Choroid plexus epithelial cell (primary cell): Measurements from ENCODE around the gene HCAR3.

ENCODE experiments used
- DNase-seq: peaks from one replicate; pipeline ENCODE4 v3.0.0-alpha.2; 2010; ENCODE audit warnings: low read depth
- H3K4me3 ChIP-seq: 2 replicates; pipeline ENCODE4 v1.5.1; 2011; ENCODE audit warnings: low read depth, mild to moderate bottlenecking, control low read depth, low read length, moderate library complexity
- TF ChIP-seq, protein P1 (sequence below): conservative IDR thresholded peaks from 2 replicates; pipeline ENCODE4 v1.5.1; 2011; ENCODE audit warnings: low read depth, mild to moderate bottlenecking, control low read depth, inconsistent platforms, low read length, moderate library complexity

Gene HCAR3

GRCh38 chr12:122669397-122670070 lies 47.1 kb downstream of the HCAR3 start:
- H3K4me3 ChIP-seq, result no peak overlapping the region
- TF ChIP-seq, protein P1, sequence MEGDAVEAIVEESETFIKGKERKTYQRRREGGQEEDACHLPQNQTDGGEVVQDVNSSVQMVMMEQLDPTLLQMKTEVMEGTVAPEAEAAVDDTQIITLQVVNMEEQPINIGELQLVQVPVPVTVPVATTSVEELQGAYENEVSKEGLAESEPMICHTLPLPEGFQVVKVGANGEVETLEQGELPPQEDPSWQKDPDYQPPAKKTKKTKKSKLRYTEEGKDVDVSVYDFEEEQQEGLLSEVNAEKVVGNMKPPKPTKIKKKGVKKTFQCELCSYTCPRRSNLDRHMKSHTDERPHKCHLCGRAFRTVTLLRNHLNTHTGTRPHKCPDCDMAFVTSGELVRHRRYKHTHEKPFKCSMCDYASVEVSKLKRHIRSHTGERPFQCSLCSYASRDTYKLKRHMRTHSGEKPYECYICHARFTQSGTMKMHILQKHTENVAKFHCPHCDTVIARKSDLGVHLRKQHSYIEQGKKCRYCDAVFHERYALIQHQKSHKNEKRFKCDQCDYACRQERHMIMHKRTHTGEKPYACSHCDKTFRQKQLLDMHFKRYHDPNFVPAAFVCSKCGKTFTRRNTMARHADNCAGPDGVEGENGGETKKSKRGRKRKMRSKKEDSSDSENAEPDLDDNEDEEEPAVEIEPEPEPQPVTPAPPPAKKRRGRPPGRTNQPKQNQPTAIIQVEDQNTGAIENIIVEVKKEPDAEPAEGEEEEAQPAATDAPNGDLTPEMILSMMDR, result no peak
- peak; percentile 79 for DNase-seq

GRCh38 chr12:122668268-122668667 lies 48.3 kb downstream of the HCAR3 start:
- TF ChIP-seq, protein P1, result no peak
- no peak for DNase-seq
- no peak overlapping the region for H3K4me3 ChIP-seq

GRCh38 chr12:122665759-122666158 lies 50.9 kb downstream of the HCAR3 start:
- no peak for DNase-seq

GRCh38 chr12:122665349-122665748 lies 51.3 kb downstream of the HCAR3 start:
- DNase-seq, result no peak
- H3K4me3 ChIP-seq, result no peak overlapping the region
- TF ChIP-seq, protein P1, result no peak

More at GRCh38 chr12:122665759-122666158, 50.9 kb downstream of the HCAR3 start:
- H3K4me3 ChIP-seq, result no peak overlapping the region
- TF ChIP-seq, protein P1, result no peak
